ENCODE results near the gene FAAP100.
A peak's percentile ranks its signal among the peaks of the same experiment; 100 is the strongest.
"Not testable (repeated sequence)": the region's sequence is repeated elsewhere in the genome, so short reads cannot be mapped to it uniquely, and the experiment has no call there.

Gene FAAP100

GRCh38 chr17:81536299-81537290, 15.6 kb downstream of the FAAP100 start:
- no peak for DNase-seq

GRCh38 chr17:81535480-81536298, 16.5 kb downstream of the FAAP100 start:
- DNase-seq: no peak

- DNase-seq: no peak
Measured at GRCh38 chr17:81535007-81535328, 17.2 kb downstream of the FAAP100 start.

- no peak for DNase-seq
Measured at GRCh38 chr17:81534157-81535006, 17.8 kb downstream of the FAAP100 start.

- no peak for DNase-seq
Measured at GRCh38 chr17:81533339-81534141, 18.6 kb downstream of the FAAP100 start.

GRCh38 chr17:81532490-81533287, 19.5 kb downstream of the FAAP100 start:
- no peak for DNase-seq

- not testable (repeated sequence) for DNase-seq
Measured at GRCh38 chr17:81531998-81532404, 20.2 kb downstream of the FAAP100 start.

GRCh38 chr17:81531013-81531412, 21.1 kb downstream of the FAAP100 start:
- not testable (repeated sequence) for DNase-seq

GRCh38 chr17:81529437-81529803, 22.7 kb downstream of the FAAP100 start:
- DNase-seq: no peak

GRCh38 chr17:81528651-81529436, 23.3 kb downstream of the FAAP100 start:
- no peak for DNase-seq

- DNase-seq: no peak
Measured at GRCh38 chr17:81528384-81528650, 23.8 kb downstream of the FAAP100 start.

- DNase-seq: no peak
Measured at GRCh38 chr17:81527591-81528383, 24.4 kb downstream of the FAAP100 start, which contains the start of gene FSCN2. Gene FSCN2 (plus strand): TSS chr17:81528377. CDS start chr17:81528532, 155 bp downstream.

- peak; percentile 60 for DNase-seq
Measured at GRCh38 chr17:81526662-81527571, 25.2 kb downstream of the FAAP100 start.

- no peak for DNase-seq
Measured at GRCh38 chr17:81524865-81525159, 27.3 kb downstream of the FAAP100 start.

- DNase-seq: no peak
Measured at GRCh38 chr17:81524039-81524864, 27.9 kb downstream of the FAAP100 start.

GRCh38 chr17:81523402-81524038, 28.6 kb downstream of the FAAP100 start:
- peak; percentile 84 for DNase-seq

All from NCI-H1092 treated with DMSO at 0.1 percent for 48 hours (cell line).